Astrocyte (in vitro differentiated cells and primary cell): ENCODE measurements around the gene PRPH. TPM values are rescaled to one million over a fixed set of nuclear protein-coding genes. Genes with fewer than 3 reads are reported as not detected.

Experiments used
- DNase-seq: peaks from one replicate; pipeline ENCODE4 v3.0.0-alpha.2; 2010; ENCODE audit warnings: low read depth
- FAIRE-seq: peaks from 2 replicates; lab custom pipeline; 2011; peaks lifted over from hg19 to GRCh38; lab: Jason Lieb, UNC
- H2AFZ ChIP-seq: 2 replicates; pipeline ENCODE4 v1.6.0; 2012; ENCODE audit warnings: low read depth, low read length, inconsistent platforms
- H3K27ac ChIP-seq: 2 replicates; pipeline ENCODE4 v1.5.1; 2011; ENCODE audit warnings: low read depth, low read length, inconsistent platforms
- H3K27me3 ChIP-seq: 2 replicates; pipeline ENCODE4 v1.6.0; 2011; ENCODE audit warnings: low read length, inconsistent platforms; ENCODE audit not compliant: insufficient read depth
- H3K36me3 ChIP-seq: 2 replicates; pipeline ENCODE4 v1.5.1; 2011; ENCODE audit warnings: low read length, inconsistent platforms; ENCODE audit not compliant: insufficient read depth
- H3K4me1 ChIP-seq: 2 replicates; pipeline ENCODE4 v1.5.1; 2011; ENCODE audit warnings: low read length, inconsistent platforms; ENCODE audit not compliant: insufficient read depth
- H3K4me2 ChIP-seq: 2 replicates; pipeline ENCODE4 v1.6.0; 2012; ENCODE audit warnings: low read length, inconsistent platforms
- H3K4me3 ChIP-seq: 2 replicates; pipeline ENCODE4 v1.5.1; 2011; ENCODE audit warnings: low read depth, mild to moderate bottlenecking, low read length, inconsistent platforms; ENCODE audit not compliant: insufficient read depth
- H3K79me2 ChIP-seq: 2 replicates; pipeline ENCODE4 v1.6.0; 2012; ENCODE audit warnings: mild to moderate bottlenecking, low read length, inconsistent platforms; ENCODE audit not compliant: insufficient read depth
- H3K9ac ChIP-seq: 2 replicates; pipeline ENCODE4 v1.6.0; 2012; ENCODE audit warnings: mild to moderate bottlenecking, low read length, inconsistent platforms
- H3K9me3 ChIP-seq: 2 replicates; pipeline ENCODE4 v1.5.1; 2012; ENCODE audit warnings: low read depth, mild to moderate bottlenecking, low read length, inconsistent platforms; ENCODE audit not compliant: insufficient read depth
- H4K20me1 ChIP-seq: 2 replicates; pipeline ENCODE4 v1.6.0; 2012; ENCODE audit warnings: low read length, inconsistent platforms; ENCODE audit not compliant: insufficient read depth
- H3K27ac Mint-ChIP-seq: one replicate; pipeline ENCODE4 v1.8.0; 2021; ENCODE audit warnings: mild to moderate bottlenecking, mixed read lengths; ENCODE audit not compliant: unreplicated experiment
- H3K27me3 Mint-ChIP-seq: one replicate; pipeline ENCODE4 v1.8.0; 2021; ENCODE audit warnings: low read depth, mixed read lengths; ENCODE audit not compliant: unreplicated experiment
- H3K36me3 Mint-ChIP-seq: one replicate; pipeline ENCODE4 v1.8.0; 2021; ENCODE audit warnings: low read depth, mixed read lengths; ENCODE audit not compliant: unreplicated experiment
- H3K4me1 Mint-ChIP-seq: one replicate; pipeline ENCODE4 v1.8.0; 2021; ENCODE audit warnings: low read depth, mixed read lengths; ENCODE audit not compliant: unreplicated experiment
- H3K4me3 Mint-ChIP-seq: one replicate; pipeline ENCODE4 v1.8.0; 2021; ENCODE audit warnings: mild to moderate bottlenecking, moderate library complexity, mixed read lengths; ENCODE audit not compliant: unreplicated experiment
- H3K9me3 Mint-ChIP-seq: one replicate; pipeline ENCODE4 v1.8.0; 2021; ENCODE audit warnings: mild to moderate bottlenecking, mixed read lengths; ENCODE audit not compliant: unreplicated experiment
- EZH2 ChIP-seq: IDR thresholded peaks from 2 replicates; pipeline ENCODE4 v1.6.1; 2012; ENCODE audit warnings: mild to moderate bottlenecking, low read length, inconsistent platforms; ENCODE audit not compliant: insufficient read depth
- total RNA-seq: library from RNA; stranded (reverse); gene quantifications from 2 replicates; pipeline ENCODE4 v1.2.1, GENCODE V29; 2021
- TF ChIP-seq, protein P1 (sequence below): IDR thresholded peaks from 2 replicates; pipeline ENCODE4 v1.5.1; 2011; ENCODE audit warnings: low read depth, mild to moderate bottlenecking, inconsistent platforms, low read length, moderate library complexity; ENCODE audit not compliant: insufficient read depth

The PRPH gene
- total RNA-seq, 1 donor from 2014 or later: not detected

DNA sequence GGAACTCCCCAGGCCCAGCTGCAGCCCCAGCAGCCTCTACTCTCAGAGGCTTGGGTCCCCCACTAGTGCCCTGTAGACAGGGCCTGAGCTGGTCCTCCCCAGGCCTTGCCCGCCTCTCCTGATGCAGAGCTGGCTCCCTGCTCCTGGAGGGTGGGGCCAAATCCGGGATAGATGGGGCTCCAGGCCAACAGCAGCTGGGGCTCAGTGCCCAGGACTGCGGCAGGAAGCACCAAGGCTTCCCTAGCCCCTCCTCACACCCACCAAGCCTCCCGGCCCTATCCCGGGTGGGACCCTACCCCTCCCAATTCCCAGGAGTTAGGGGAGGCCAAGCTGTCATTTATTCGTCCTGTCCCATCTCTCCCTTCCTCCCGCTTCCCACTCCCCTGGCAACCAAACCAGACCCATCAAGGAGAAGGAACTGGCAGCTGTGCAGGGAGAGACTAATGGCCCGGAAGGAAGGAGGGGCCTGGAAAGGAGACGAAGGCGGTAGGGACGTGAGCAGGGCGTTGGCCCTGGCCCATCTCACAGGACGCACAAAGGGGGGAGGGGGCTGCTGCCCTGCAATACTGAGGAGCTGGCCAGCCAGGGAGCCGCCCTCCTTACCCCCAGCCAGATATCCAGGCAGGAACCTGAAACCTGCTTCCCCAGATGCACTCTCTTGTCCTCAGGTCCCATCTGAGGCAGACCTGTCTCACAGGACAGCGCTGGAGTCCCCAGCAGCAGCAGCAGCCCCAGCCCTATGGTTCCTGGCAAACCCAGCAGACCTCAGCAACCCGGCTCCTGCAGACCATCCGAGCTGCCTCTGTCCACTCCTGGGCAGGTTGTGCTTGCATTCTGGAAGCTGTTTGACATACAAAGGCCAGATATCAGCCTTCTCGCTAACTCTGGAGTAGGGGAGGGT is 1.6 kb upstream of the PRPH start:
- no peak overlapping the region for H3K27ac Mint-ChIP-seq
- no peak for DNase-seq
- H3K79me2 ChIP-seq: no peaks in the 10 kb centered on the region
- H2AFZ ChIP-seq: peak overlapping the region; percentile 52
- H3K36me3 ChIP-seq: no peaks in the 10 kb centered on the region
- H3K4me1 ChIP-seq: peaks cover 2% of the 10 kb centered on the region
- H3K4me2 ChIP-seq: peak overlapping the region; percentile 11
- peaks cover 61% of the 10 kb centered on the region for H3K27me3 Mint-ChIP-seq
- H3K9me3 Mint-ChIP-seq: no peaks in the 10 kb centered on the region
- peaks cover 42% of the 10 kb centered on the region for H3K27me3 ChIP-seq
- H3K4me3 ChIP-seq: no peak overlapping the region
- no peak overlapping the region for H3K4me3 Mint-ChIP-seq
- H3K27ac ChIP-seq: no peak overlapping the region
- no peaks in the 10 kb centered on the region for H3K9me3 ChIP-seq
- H3K4me1 Mint-ChIP-seq: no peaks in the 10 kb centered on the region
- no peak for FAIRE-seq
- no peak for TF ChIP-seq EZH2
- TF ChIP-seq, protein P1, sequence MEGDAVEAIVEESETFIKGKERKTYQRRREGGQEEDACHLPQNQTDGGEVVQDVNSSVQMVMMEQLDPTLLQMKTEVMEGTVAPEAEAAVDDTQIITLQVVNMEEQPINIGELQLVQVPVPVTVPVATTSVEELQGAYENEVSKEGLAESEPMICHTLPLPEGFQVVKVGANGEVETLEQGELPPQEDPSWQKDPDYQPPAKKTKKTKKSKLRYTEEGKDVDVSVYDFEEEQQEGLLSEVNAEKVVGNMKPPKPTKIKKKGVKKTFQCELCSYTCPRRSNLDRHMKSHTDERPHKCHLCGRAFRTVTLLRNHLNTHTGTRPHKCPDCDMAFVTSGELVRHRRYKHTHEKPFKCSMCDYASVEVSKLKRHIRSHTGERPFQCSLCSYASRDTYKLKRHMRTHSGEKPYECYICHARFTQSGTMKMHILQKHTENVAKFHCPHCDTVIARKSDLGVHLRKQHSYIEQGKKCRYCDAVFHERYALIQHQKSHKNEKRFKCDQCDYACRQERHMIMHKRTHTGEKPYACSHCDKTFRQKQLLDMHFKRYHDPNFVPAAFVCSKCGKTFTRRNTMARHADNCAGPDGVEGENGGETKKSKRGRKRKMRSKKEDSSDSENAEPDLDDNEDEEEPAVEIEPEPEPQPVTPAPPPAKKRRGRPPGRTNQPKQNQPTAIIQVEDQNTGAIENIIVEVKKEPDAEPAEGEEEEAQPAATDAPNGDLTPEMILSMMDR: no peak
- no peaks in the 10 kb centered on the region for H4K20me1 ChIP-seq
- no peak overlapping the region for H3K9ac ChIP-seq
- H3K36me3 Mint-ChIP-seq: no peaks in the 10 kb centered on the region

DNA sequence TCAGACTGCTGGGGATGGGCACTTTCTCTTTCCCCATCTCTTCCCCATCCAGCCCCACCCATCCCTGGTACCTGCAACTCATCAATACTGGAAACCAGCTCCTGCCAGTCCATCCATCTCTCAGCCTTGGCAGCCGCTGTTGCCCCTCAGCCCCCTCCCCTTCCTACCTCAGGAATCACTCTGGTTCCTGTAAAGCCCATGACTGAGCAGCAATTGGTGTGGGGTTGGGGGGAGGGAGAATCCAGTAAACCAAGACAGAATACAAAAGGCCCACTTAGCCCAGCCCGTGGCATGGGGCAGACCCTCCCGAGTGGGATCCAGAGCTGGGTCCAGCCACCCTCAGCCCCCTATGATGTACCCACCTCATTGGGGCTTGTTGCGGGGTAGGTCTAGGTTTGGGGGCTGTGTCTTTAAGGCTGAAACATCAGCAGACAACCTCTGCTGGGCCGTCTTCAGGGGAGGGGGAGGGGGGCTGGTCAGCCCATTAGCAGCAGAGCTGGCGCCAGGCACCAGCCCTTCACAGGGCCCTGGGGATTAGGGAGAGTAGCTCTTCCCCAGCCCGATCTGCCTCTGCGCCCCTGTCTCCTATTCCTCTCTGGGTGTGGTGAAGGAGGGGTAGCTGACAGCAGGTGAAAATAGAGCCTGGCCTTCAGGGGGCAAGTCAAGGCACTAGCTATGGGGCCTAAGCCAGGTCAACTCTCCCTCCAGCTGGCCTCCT is 702 bp upstream of the PRPH start:
- H3K9me3 Mint-ChIP-seq: peaks cover 2% of the 10 kb centered on the region
- no peak overlapping the region for H3K9ac ChIP-seq
- no peak overlapping the region for H2AFZ ChIP-seq
- TF ChIP-seq EZH2: no peak
- TF ChIP-seq, protein P1: no peak
- H3K27ac Mint-ChIP-seq: no peak overlapping the region
- H3K36me3 Mint-ChIP-seq: no peaks in the 10 kb centered on the region
- H4K20me1 ChIP-seq: no peaks in the 10 kb centered on the region
- no peaks in the 10 kb centered on the region for H3K9me3 ChIP-seq
- H3K27me3 ChIP-seq: peaks cover 47% of the 10 kb centered on the region
- FAIRE-seq (no peak), DNase-seq (no peak)
- no peak overlapping the region for H3K4me2 ChIP-seq
- H3K27ac ChIP-seq: no peak overlapping the region
- peaks cover 67% of the 10 kb centered on the region for H3K27me3 Mint-ChIP-seq
- peaks cover 2% of the 10 kb centered on the region for H3K4me1 ChIP-seq
- no peaks in the 10 kb centered on the region for H3K4me1 Mint-ChIP-seq
- H3K79me2 ChIP-seq: no peaks in the 10 kb centered on the region
- H3K4me3 Mint-ChIP-seq: no peak overlapping the region
- H3K36me3 ChIP-seq: no peaks in the 10 kb centered on the region
- no peak overlapping the region for H3K4me3 ChIP-seq
